Measurements from ENCODE around the gene KRT81.

KRT81 gene

GRCh38 chr12:52285172-52285745 is 6.1 kb downstream of the KRT81 start:
- no peak for TF ChIP-seq CTCF (IDR thresholded peaks at IDR 0.05; ENCODE audit: low read depth, low read length, missing control alignments)
- no peak for DNase-seq (ENCODE audit: low read depth)
- no peak overlapping the region for H3K4me3 ChIP-seq (ENCODE audit: low read depth, low read length)

- TF ChIP-seq CTCF (IDR thresholded peaks at IDR 0.05; ENCODE audit: low read depth, low read length, missing control alignments), result no peak
- H3K4me3 ChIP-seq (ENCODE audit: low read depth, low read length), result no peak overlapping the region
- no peak for DNase-seq (ENCODE audit: low read depth)
Measured at GRCh38 chr12:52284562-52285171, 6.7 kb downstream of the KRT81 start.

- no peak for TF ChIP-seq CTCF (IDR thresholded peaks at IDR 0.05; ENCODE audit: low read depth, low read length, missing control alignments)
- DNase-seq (ENCODE audit: low read depth), result no peak
- H3K4me3 ChIP-seq (ENCODE audit: low read depth, low read length), result no peak overlapping the region
Measured at GRCh38 chr12:52280796-52281560, 10.4 kb downstream of the KRT81 start.

GRCh38 chr12:52280319-52280795 is 11.0 kb downstream of the KRT81 start:
- no peak for DNase-seq (ENCODE audit: low read depth)
- no peak for TF ChIP-seq CTCF (IDR thresholded peaks at IDR 0.05; ENCODE audit: low read depth, low read length, missing control alignments)
- H3K4me3 ChIP-seq (ENCODE audit: low read depth, low read length), result no peak overlapping the region

- DNase-seq (ENCODE audit: low read depth), result no peak
- H3K4me3 ChIP-seq (ENCODE audit: low read depth, low read length), result no peak overlapping the region
- TF ChIP-seq CTCF (IDR thresholded peaks at IDR 0.05; ENCODE audit: low read depth, low read length, missing control alignments), result no peak
Measured at GRCh38 chr12:52279422-52280318, 11.7 kb downstream of the KRT81 start.

- H3K4me3 ChIP-seq (ENCODE audit: low read depth, low read length), result no peak overlapping the region
- peak; percentile 7 for DNase-seq (ENCODE audit: low read depth)
- TF ChIP-seq CTCF (IDR thresholded peaks at IDR 0.05; ENCODE audit: low read depth, low read length, missing control alignments), result peak; percentile 100
Measured at GRCh38 chr12:52278575-52279421, 12.5 kb downstream of the KRT81 start.
